NCI-H2081 (cell line): ENCODE data around the gene RTP3.
"Not testable (repeated sequence)": the region's sequence is repeated elsewhere in the genome, so short reads cannot be mapped to it uniquely, and the experiment has no call there.

Source experiments
- DNase-seq, 2 experiments: peaks; one replicate each; lab custom pipeline; 2025; lab: John Stamatoyannopoulos, UW

The RTP3 gene

GRCh38 chr3:46519952-46520351 is 22.2 kb downstream of the RTP3 start:
- no peak for DNase-seq

- DNase-seq, result no peak
Observed at GRCh38 chr3:46520531-46520930, 22.8 kb downstream of the RTP3 start.

GRCh38 chr3:46521096-46521495 is 23.3 kb downstream of the RTP3 start:
- DNase-seq, result no peak

GRCh38 chr3:46522201-46522600 is 24.4 kb downstream of the RTP3 start:
- not testable (repeated sequence) for DNase-seq

GRCh38 chr3:46523556-46523955 is 25.8 kb downstream of the RTP3 start:
- no peak for DNase-seq

DNA sequence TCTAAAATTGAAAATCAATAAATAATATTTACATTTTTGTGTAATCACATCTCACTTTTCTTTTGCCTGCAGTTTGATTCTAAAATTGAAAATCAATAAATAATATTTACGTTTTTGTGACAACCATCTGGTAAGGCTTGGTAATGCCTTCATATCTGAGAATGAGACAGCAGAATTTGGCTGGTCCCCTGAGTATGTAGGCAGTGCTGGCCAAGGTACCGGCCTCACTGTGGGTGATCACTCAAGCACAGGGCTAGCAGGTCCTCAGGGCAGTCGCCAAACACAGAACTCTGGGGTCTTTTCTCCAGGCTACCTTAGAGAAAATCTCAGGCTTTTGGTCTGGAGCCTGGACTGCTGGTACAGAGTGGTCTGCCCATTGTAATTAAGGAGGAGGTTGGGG is 26.2 kb downstream of the RTP3 start:
- DNase-seq, result no peak

DNA sequence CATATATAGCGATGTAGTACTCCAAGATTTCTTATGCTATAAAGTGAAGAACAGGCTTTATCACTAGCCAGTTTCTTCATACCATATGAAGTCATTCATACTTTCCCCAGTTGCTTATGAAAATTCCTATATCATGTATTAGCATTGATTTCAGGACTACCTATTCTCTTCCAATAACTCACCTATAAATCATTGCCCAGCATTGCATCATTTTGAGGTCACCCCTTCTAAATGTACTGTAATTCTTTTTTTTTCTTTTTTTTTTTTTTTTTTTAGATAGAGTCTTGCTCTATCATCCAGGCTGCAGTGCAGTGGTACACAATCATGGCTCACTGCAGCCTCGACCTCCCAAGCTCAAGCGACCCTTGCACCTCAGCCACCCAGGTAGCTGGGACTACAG is 27.1 kb downstream of the RTP3 start:
- DNase-seq, result no peak

DNA sequence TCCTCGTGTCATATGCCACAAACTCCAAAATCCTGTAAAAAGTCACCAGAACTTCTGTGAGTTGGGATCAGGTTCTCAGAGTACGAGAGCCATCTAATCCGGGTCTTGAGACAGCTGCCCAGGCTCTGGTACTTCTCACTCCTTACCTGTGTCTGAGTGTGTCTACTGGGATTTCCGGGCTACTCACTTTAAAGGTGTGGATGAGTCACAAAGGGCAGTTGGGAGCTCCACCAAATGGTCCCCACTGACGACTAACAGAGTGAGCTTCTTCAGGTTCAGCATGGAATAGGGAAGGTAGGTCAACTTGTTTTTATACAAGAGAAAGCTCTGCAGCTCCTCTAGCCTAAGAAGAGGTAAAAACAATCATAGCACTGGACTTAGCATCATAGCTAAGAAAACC is 29.5 kb downstream of the RTP3 start:
- DNase-seq, result no peak

- DNase-seq, result no peak
Observed at GRCh38 chr3:46533091-46533490, 35.3 kb downstream of the RTP3 start.

DNA sequence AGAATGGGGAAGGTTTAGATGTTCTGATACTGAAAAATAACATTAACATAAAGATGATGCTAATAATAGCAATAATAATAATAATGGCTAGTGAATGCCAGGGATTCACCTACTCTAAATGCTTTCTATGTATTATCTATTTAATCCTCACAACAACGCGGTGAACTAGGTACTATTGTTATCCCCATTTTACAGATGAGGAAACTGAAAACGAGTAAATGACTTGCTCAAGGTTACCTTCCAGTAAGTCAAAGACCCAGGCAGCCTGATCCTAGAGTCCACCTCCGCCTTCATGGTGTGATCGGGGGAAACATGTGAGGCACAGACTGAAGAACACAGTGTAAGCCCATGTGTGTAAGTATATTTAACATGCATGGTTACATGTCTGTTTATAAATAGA is 38.0 kb downstream of the RTP3 start:
- no peak for DNase-seq

GRCh38 chr3:46536758-46537157 is 39.0 kb downstream of the RTP3 start:
- DNase-seq, result no peak

DNA sequence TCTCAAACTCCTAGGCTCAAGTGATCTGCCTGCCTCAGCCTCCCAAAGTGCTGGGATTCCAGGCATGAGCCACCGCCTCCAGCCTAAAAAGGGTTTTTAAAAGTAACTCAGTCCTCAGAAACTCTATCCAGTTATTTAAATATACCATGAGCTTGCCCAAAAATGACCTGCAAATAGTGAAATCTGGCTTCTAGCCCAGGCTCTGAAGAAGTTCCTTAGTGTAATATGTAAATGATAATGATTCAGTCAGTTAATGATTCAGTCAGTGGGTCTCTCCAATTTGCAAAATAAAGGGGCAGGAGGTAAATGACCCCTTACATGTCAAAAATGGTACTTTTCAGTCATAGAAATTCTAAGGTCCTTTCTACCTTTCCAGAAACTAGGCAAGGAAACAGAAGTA is 39.5 kb downstream of the RTP3 start:
- no peak for DNase-seq

DNA sequence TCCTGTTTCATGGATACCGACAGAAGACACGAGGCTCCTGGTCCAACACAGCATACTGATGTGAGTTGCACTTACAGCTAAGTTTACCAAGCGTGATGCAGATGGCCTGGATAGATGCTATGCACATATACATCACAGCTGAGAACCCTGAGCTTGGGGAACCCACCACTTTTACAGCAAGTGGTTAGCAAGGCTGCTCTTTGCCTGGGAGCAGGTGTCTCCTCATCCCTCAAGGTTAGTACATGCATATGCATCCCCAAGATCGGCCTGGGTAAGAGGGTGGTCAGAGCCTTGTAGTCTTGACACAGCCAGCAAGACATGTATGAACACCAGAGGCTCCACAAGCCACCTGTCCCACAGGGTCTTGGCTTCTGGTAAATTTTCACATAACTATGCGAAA is 40.0 kb downstream of the RTP3 start:
- DNase-seq, result no peak

DNA sequence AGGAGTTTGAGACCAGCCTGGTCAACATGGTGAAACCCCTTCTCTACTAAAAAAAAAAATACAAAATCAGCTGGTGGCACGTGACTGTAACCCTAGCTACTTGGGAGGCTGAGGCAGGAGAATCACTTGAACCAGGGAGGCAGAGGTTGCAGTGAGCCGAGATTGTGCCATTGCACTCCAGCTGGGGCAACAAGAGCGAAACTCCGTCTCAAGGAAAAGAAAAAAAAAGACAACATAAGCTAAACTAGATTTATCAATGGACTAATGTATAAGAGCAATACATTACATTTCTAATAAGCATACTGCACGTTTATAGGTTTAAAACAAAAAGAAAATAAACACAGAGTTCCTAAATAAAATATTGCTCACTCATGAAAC is 40.6 kb downstream of the RTP3 start:
- DNase-seq, result not testable (repeated sequence)

DNA sequence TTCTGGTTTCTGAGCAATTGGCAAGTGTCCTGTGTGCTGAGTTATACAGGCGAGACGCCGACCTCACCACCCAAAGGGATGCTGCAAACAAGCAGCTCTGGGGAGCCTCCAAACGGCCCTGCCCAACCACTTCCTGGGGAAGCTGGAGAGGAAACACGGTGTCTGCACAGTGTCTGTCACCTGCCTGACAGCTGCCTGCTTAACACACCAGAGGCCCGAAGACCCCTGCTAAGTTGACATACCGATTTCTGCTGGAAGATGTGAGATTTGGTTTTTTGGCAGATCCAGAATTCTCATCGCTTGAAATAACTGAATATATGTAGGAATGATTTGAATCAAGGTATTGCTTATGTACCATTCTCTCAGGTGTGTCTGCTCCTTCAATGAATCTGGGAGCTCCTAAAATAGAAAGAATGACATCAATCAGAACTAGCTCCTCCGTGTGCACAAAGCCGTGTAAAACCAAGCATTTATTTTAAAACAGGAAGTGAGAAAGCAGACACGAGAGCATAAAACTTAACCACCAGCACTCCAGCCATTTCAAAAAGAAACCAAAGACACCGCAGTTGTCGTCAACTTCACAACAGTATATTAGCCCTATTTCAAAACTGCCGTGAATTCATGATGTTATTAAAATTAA is 41.1 kb downstream of the RTP3 start:
- peak; percentile 13 to 64 for DNase-seq

- DNase-seq, result no peak
Observed at GRCh38 chr3:46539443-46540005, 41.7 kb downstream of the RTP3 start.

GRCh38 chr3:46540550-46540949 is 42.8 kb downstream of the RTP3 start:
- no peak for DNase-seq

DNA sequence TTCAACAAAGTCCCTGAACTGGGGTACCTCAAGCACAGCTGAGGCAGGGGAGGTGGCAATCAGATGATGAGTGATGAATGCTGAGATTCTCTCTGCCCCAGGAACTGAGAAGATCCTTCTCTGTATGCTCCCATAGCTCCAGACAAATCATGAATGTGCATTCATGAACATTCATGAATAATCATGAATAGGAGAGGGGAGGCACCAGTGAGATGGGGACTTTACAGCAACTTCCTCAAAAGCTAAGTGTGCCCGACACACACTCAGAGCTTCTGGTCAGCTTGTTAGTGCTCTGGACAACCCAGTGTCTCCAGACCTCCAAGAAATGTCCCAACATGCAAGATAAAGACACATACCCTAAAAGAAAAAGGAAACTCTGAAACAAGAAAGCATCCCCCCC is 44.1 kb downstream of the RTP3 start:
- no peak for DNase-seq

DNA sequence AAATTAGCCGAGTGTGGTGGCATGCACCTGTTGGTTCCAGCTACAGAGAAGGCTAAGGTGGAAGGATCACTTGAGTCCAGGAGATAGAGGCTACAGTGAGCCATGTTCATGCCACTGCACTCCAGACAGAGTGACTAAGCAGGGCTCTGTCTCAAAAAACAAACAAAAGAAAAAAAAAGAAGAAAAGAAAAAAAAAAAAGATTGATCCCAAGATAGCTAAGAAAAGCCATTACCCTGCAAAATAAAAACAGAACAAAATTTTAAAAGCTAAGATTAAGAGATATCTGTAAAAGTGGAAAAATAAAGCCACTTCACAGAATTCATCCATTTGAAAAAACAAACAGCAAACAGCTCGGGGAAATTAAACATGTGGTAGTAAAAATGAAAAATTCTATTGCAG is 44.6 kb downstream of the RTP3 start:
- DNase-seq, result no peak

- DNase-seq, result no peak
Observed at GRCh38 chr3:46542801-46543201, 45.0 kb downstream of the RTP3 start.

DNA sequence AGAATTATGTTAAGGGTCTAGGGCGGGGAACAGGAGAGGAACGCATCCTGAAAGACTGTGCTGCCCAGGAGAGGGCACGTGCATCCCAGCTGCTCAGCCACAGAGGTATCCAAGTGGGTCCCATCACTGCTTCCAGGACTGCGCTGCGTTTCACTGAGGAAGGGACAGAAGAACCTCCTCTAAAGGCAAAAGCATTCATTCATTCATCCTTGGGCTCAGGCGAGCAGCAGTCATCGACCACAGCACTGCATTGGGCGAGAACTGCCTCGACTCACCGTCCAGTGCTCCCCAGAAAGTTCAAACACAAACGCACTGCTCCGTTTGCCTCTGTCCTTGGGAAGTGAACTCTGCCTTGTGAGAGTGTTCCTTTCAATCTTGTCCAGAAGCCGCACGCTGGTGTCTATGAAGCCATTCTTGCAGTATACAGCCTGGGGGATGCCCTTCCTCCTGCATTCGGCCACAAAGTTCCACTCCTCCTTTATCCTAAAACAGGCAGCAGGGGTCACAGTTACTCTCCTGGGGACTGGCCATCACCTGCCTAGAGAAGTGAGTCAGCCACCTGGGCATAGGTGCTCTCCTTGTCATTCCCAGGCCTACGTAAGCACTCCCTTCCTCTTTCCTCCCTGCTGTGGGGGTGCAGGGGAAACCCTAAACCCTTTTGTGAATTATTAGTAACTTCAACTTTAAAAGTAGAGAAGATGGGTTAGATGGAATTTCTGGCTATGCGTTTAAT is 47.2 kb downstream of the RTP3 start:
- DNase-seq, result no peak

DNA sequence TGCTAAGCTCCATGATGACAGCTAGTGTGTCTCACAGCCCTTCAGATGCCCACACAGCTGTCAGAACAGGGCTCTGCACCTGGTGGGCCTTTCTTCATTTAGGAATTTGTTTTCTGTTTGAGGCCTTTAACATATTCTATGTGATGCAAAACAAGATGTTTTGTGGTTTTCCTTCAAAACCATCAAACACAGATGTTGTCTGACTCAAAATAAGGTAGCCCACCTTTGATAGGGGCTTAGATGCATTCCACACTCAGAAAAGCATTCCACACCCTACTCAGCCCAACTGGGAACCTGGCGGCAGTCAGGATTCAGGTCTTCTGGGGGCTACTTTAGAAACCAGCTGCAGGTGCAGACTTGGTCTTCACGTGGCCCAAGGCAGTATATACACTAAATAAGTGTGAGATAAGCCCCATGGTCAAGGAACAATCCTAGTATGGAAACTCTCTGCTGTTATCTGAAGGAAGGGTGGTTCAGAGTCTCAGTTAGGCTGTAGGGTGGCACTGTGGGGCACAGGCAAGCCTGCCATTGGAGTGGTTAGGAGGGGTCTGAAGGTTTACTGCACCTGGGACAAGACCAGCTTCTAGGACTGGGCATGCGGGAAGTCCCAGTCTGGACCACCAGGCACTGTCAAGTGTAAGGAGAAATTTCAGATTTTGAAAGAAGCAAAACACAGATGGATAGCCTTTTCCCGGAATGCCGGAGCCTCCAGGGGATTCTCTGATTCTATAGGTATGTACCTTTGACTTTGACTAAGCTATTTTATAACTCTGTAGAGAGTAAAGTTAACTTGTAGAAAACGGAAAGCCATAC is 48.2 kb downstream of the RTP3 start:
- DNase-seq, result no peak
